Measurements from ENCODE around the gene MX1.

DNA sequence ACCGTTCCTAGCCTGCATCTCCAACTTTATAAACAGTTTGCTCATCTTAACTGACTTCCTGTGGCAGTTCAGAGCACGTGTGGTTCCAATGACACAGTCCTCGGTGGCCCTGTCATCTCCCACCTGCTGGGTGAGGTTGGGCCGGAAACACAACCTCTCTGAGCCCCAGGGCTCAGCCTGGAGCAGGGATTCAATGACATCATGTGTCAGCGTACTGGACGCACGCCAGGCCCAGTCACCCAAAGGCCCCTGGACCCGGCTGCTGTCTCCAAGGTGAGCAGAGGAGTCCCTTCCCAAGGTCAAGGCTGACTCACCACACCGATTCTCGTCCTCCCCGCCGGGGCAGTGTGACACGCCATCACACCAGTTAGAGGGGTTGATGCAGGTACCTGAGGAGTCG lies 62.0 kb downstream of the MX1 start:
- TF ChIP-seq POLR2A (IDR thresholded peaks at IDR 0.05; ENCODE audit: borderline replicate concordance, extremely low read depth, insufficient read depth, insufficient read length) = no peak
- TF ChIP-seq, protein P1, sequence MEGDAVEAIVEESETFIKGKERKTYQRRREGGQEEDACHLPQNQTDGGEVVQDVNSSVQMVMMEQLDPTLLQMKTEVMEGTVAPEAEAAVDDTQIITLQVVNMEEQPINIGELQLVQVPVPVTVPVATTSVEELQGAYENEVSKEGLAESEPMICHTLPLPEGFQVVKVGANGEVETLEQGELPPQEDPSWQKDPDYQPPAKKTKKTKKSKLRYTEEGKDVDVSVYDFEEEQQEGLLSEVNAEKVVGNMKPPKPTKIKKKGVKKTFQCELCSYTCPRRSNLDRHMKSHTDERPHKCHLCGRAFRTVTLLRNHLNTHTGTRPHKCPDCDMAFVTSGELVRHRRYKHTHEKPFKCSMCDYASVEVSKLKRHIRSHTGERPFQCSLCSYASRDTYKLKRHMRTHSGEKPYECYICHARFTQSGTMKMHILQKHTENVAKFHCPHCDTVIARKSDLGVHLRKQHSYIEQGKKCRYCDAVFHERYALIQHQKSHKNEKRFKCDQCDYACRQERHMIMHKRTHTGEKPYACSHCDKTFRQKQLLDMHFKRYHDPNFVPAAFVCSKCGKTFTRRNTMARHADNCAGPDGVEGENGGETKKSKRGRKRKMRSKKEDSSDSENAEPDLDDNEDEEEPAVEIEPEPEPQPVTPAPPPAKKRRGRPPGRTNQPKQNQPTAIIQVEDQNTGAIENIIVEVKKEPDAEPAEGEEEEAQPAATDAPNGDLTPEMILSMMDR (IDR thresholded peaks at IDR 0.05 in 2 of 3, conservative IDR thresholded peaks at IDR 0.05 in 1 of 3; ENCODE audit: borderline replicate concordance in 1 of 3, insufficient read depth in 1 of 3, low read depth in 2 of 3, low read length in 2 of 3) = no peak
- TF ChIP-seq, protein P2, sequence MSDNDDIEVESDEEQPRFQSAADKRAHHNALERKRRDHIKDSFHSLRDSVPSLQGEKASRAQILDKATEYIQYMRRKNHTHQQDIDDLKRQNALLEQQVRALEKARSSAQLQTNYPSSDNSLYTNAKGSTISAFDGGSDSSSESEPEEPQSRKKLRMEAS (IDR thresholded peaks at IDR 0.05) = no peak
- no peak for TF ChIP-seq ZFX (IDR thresholded peaks at IDR 0.05)
- no peak for TF ChIP-seq FOSL1 (IDR thresholded peaks at IDR 0.05; ENCODE audit: low read depth)
- TF ChIP-seq SP1 (IDR thresholded peaks at IDR 0.05; ENCODE audit: low read depth) = no peak
- no peak for TF ChIP-seq JUND (IDR thresholded peaks at IDR 0.05)
- TF ChIP-seq, protein P3, sequence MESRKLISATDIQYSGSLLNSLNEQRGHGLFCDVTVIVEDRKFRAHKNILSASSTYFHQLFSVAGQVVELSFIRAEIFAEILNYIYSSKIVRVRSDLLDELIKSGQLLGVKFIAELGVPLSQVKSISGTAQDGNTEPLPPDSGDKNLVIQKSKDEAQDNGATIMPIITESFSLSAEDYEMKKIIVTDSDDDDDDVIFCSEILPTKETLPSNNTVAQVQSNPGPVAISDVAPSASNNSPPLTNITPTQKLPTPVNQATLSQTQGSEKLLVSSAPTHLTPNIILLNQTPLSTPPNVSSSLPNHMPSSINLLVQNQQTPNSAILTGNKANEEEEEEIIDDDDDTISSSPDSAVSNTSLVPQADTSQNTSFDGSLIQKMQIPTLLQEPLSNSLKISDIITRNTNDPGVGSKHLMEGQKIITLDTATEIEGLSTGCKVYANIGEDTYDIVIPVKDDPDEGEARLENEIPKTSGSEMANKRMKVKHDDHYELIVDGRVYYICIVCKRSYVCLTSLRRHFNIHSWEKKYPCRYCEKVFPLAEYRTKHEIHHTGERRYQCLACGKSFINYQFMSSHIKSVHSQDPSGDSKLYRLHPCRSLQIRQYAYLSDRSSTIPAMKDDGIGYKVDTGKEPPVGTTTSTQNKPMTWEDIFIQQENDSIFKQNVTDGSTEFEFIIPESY (IDR thresholded peaks at IDR 0.05; ENCODE audit: extremely low read depth, insufficient replicate concordance, low read length) = no peak
- no peak for TF ChIP-seq YY1 (IDR thresholded peaks at IDR 0.05; ENCODE audit: extremely low read depth, insufficient replicate concordance, low read depth, low read length)
- TF ChIP-seq EZH2phosphoT487 (IDR thresholded peaks at IDR 0.05; ENCODE audit: borderline replicate concordance) = no peak
- no peak for TF ChIP-seq ZNF274 (IDR thresholded peaks at IDR 0.05; ENCODE audit: low read depth, low read length)
